Common myeloid progenitor, CD34-positive (primary cell): ENCODE data around the gene SLC1A2.
A peak's percentile ranks its signal among the peaks of the same experiment; 100 is the strongest.

Experiments used
- CTCF ChIA-PET: fragments of 350-600 bp; sonication (Branson Sonifier 250); formaldehyde crosslinking; loops from one replicate; lab custom pipeline; 2021; ENCODE audit warnings: antibody characterized with exemption; lab: Charles Lee
- POLR2A ChIA-PET: fragments of 350-600 bp; sonication (Branson Sonifier 250); formaldehyde crosslinking; loops from one replicate; lab custom pipeline; 2021; ENCODE audit warnings: antibody characterized with exemption; lab: Charles Lee
- DNase-seq, 3 donors: peaks; one replicate each; pipeline versions ENCODE4 v3.0.0 to v3.0.0-alpha.2; 2013
- H3K27ac ChIP-seq, 2 experiments: 1 replicate in 1 of 2; 2 replicates in 1 of 2; pipeline ENCODE4 v1.7.0; 2013; ENCODE audit warnings: inconsistent platforms in 2 of 2, low read length in 2 of 2, mild to moderate bottlenecking in 2 of 2, low read depth in 1 of 2, moderate library complexity in 1 of 2; ENCODE audit not compliant: severe bottlenecking in 2 of 2, insufficient read depth in 1 of 2, poor library complexity in 1 of 2
- H3K27me3 ChIP-seq, 5 experiments: replicated peaks in 2 of 5; 1 replicate in 3 of 5; 2 replicates in 2 of 5; pipeline versions ENCODE4 v1.6.1 to v1.7.0; 2013; ENCODE audit warnings: low read length in 4 of 5, mild to moderate bottlenecking in 2 of 5, moderate library complexity in 2 of 5, inconsistent platforms in 1 of 5; ENCODE audit not compliant: insufficient read depth in 5 of 5, control insufficient read depth in 4 of 5
- H3K36me3 ChIP-seq, 4 experiments: 1 replicate in 2 of 4; 2 replicates in 2 of 4; pipeline versions ENCODE4 v1.6.1 to v1.7.0; 2013; ENCODE audit warnings: low read length in 3 of 4, control low read depth in 1 of 4, mild to moderate bottlenecking in 1 of 4; ENCODE audit not compliant: control insufficient read depth in 4 of 4, insufficient read depth in 4 of 4
- H3K4me1 ChIP-seq, 4 experiments: 1 replicate in 3 of 4; 2 replicates in 1 of 4; pipeline versions ENCODE4 v1.6.1 to v1.7.1; 2013; ENCODE audit warnings: low read length in 3 of 4, mild to moderate bottlenecking in 3 of 4, control low read depth in 1 of 4, inconsistent platforms in 1 of 4, moderate library complexity in 1 of 4; ENCODE audit not compliant: control insufficient read depth in 4 of 4, insufficient read depth in 4 of 4; ENCODE audit errors: control extremely low read depth in 1 of 4
- H3K4me3 ChIP-seq, 7 experiments: 1 replicate in 4 of 7; 2 replicates in 3 of 7; pipeline versions ENCODE4 v1.5.1 to v1.7.0; 2013; ENCODE audit warnings: mild to moderate bottlenecking in 7 of 7, low read length in 6 of 7, moderate library complexity in 6 of 7, inconsistent platforms in 2 of 7, low read depth in 2 of 7, control low read depth in 1 of 7; ENCODE audit not compliant: insufficient read depth in 4 of 7, control insufficient read depth in 1 of 7; ENCODE audit errors: extremely low read depth in 1 of 7
- H3K9me3 ChIP-seq, 5 experiments: 1 replicate in 4 of 5; 2 replicates in 1 of 5; pipeline versions ENCODE4 v1.6.1 to v1.7.1; 2013; ENCODE audit warnings: low read length in 4 of 5, mild to moderate bottlenecking in 2 of 5, inconsistent platforms in 1 of 5, low read depth in 1 of 5, moderate library complexity in 1 of 5; ENCODE audit not compliant: control insufficient read depth in 4 of 5, insufficient read depth in 2 of 5; ENCODE audit errors: control extremely low read depth in 1 of 5
- WGBS: methylation state at CpG from one replicate; pipeline ENCODE4 v1.1.5; 2013; ENCODE audit not compliant: insufficient coverage; 5-methylcytosine and 5-hydroxymethylcytosine counted together

The SLC1A2 gene

DNA sequence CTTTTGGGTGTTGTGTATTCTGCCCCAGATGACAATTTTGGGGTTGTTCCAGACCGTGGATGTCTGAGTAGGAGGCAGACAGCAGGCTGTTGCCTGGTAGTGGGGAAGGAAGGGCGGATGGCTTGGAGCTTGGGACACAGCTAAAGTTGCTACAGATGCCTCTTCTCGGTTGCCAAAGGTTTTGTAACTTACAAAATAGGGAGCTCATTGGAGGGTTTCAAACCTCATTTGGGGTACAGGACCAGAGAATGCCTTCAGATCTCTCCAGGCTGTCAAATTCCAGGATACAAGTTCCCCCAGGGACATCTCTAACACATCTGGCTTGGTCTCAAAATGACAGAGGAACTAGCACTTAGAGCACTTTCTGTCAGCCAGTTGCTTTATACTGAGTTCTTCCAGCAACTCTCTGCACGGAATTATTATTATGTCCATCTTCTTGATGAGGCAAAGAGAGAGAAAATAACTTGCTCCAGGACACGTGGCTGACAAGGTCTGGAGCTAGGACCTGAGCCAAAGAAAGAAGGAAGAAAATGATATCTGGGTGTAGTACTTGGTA is 56.0 kb downstream of the SLC1A2 start:
- CTCF ChIA-PET = interaction anchor here (1.0 to 2.6 kb wide), 9 partner anchors 8 to 441 kb away, joined by 3 to 7 read pairs (median 4); no protein-coding TSS in a partner anchor
- Histone ChIP-seq H3K36me3 (no peaks in the 10 kb centered on the region), H3K27ac (no peak overlapping the region), H3K4me3 (no peak overlapping the region), H3K4me1 (no peaks in the 10 kb centered on the region), H3K27me3 (no peaks in the 10 kb centered on the region), H3K9me3 (no peaks in the 10 kb centered on the region)
- POLR2A ChIA-PET = no interaction called here
- no peak for DNase-seq
- 86% methylated on average over 5 of the region's 5 CpGs for WGBS

DNA sequence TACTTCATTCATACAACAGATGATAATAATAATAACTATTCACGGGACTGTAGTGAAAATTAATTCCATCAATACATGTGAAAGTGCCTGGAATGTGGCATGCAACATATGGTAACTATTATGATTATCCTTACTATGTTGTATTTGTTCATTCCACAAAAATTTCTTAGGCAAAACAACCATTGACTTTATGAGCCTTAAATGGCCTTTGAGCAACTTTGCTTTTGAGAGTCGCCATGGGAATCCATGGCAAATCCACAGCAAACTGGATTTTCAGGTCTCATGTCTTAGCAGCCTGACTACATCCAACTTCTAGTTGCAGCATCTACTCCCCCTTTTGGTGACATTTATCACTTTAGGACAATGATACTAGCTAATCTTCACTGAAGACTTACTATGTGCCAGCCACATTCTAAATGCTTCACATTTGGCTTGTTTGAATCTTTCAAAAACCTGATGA is 56.8 kb downstream of the SLC1A2 start:
- Histone ChIP-seq H3K27ac (no peak overlapping the region), H3K4me1 (no peaks in the 10 kb centered on the region), H3K4me3 (no peak overlapping the region), H3K9me3 (no peaks in the 10 kb centered on the region), H3K36me3 (no peaks in the 10 kb centered on the region), H3K27me3 (no peaks in the 10 kb centered on the region)
- DNase-seq = peak in 2 of 3 donors; percentile 11 to 21
- ChIA-PET POLR2A (no interaction called here), CTCF (interaction anchor here (1.0 to 2.6 kb wide), 6 partner anchors 9 to 440 kb away, joined by 3 to 7 read pairs (median 4); no protein-coding TSS in a partner anchor)
- 89% methylated on average over 1 of the region's 2 CpGs for WGBS

DNA sequence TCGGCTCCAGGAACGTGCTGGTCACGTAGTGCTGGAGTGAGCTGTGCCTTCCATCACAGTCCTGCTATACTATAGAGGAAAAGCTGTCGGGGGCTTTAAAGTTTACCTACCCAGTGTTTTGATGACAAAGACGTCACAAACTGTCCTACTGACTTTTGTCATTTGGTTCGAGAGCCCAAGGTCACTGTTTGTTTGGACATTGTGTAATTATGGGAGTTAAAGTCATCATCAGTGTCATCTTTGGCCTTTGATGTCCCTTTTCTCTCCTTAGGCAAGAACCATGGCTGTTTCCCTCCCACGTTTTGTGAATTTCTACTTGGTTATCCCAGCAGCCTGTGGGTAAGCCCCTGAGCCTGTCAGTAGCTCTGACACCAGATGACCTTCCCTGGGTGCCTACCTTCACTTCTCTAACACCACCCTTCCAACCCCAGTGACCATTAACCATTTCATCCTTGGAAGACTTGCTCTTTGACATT is 59.3 kb downstream of the SLC1A2 start:
- Histone ChIP-seq H3K4me3 (no peak overlapping the region), H3K27ac (no peak overlapping the region), H3K36me3 (no peaks in the 10 kb centered on the region), H3K9me3 (no peaks in the 10 kb centered on the region), H3K27me3 (no peaks in the 10 kb centered on the region), H3K4me1 (no peaks in the 10 kb centered on the region)
- ChIA-PET CTCF (interaction anchor here (1.1 to 1.7 kb wide), 4 partner anchors 11 to 435 kb away, joined by 3 to 4 read pairs (median 3); no protein-coding TSS in a partner anchor), POLR2A (no interaction called here)
- WGBS = 98% methylated on average over 7 of the region's 7 CpGs
- no peak for DNase-seq

DNA sequence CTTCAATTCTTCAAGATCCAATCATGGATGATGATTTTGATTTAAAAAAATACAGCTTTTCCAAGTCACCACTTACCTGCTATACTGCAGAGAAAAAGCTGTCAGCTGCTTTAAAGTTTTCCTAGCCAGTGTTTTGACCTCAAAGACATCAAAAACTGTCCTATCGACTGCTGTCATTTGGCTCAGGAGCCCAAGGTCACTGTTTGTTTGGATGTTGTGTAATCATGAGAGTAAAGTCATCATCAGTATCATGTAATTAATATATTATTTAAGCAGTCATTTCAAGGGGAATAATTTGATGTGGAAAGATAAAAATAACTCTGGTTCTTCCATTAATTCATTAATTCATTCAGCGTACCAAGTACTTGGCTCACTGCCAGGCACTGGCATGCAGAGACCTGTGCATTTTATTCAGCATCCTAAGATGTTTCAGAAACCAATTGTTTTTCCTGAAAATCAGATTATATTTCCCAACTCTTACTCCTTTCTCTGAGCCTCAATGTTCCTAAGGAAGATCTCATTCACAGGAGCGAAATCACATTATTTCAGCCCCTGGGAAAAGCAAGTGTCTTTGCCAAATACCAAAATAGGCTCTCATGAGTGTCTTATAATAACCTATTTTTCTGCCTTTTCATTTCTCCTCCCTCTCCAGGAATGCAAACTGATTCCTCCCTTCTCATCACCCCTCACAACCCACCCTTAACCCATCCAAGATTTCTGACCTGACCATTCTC is 59.9 kb downstream of the SLC1A2 start:
- no peaks in the 10 kb centered on the region for H3K36me3 ChIP-seq
- no peaks in the 10 kb centered on the region for H3K9me3 ChIP-seq
- H3K4me1 ChIP-seq = no peaks in the 10 kb centered on the region
- ChIA-PET POLR2A (interaction anchor here (0.6 kb wide), 1 partner anchor 284 kb away, joined by 3 read pairs; no protein-coding TSS in a partner anchor), CTCF (interaction anchor here (0.7 to 1.5 kb wide), 4 partner anchors 11 to 434 kb away, joined by 3 read pairs; no protein-coding TSS in a partner anchor)
- H3K27me3 ChIP-seq = no peaks in the 10 kb centered on the region
- DNase-seq = no peak
- H3K4me3 ChIP-seq = no peak overlapping the region
- 100% methylated on average over 2 of the region's 3 CpGs for WGBS
- no peak overlapping the region for H3K27ac ChIP-seq

DNA sequence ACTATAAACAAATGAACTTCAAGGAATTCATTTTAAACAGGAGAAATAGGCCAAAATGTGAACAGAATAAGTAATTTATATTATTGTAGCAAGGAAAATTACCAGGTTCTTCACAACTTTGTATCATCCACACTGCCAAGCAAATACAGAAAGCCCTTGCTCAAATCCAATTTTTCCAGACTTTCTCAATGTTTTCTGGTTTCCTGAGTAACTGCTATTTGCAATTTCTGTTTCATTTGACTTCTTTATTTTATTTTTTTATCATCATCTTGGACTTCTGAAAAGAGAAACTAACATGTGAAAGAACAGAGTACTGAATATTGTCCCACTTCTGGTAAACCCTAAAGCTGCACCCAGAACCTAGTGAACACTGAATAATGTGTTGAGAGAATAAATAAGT is 61.0 kb downstream of the SLC1A2 start:
- Histone ChIP-seq H3K27me3 (no peaks in the 10 kb centered on the region), H3K27ac (no peak overlapping the region), H3K9me3 (no peaks in the 10 kb centered on the region), H3K4me1 (no peaks in the 10 kb centered on the region), H3K36me3 (no peaks in the 10 kb centered on the region), H3K4me3 (no peak overlapping the region)
- POLR2A ChIA-PET = no interaction called here
- no peak for DNase-seq
- CTCF ChIA-PET = interaction anchor here (1.1 to 1.5 kb wide), 2 partner anchors 12 to 13 kb away, joined by 3 read pairs; no protein-coding TSS in a partner anchor

DNA sequence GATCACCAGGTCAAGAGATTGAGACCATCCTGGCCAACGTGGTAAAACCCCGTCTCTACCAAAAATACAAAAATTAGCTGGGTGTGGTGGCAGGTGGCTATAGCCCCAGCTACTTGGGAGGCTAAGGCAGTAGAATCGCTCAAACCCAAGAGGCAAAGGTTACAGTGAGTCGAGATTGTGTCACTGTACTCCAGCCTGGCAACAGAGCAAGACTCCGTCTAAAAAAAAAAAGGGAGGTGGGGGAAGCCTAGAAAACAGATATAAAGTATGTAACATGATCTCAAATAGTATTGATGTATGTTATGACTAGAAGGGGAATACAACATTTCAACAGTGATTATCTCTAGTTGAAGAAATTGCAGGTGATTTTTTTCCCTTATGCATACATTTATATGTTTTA is 61.4 kb downstream of the SLC1A2 start:
- Histone ChIP-seq H3K27me3 (no peaks in the 10 kb centered on the region), H3K27ac (no peak overlapping the region), H3K4me3 (no peak overlapping the region), H3K9me3 (no peaks in the 10 kb centered on the region), H3K36me3 (no peaks in the 10 kb centered on the region), H3K4me1 (no peaks in the 10 kb centered on the region)
- DNase-seq = no peak
- 89% methylated on average over 4 of the region's 5 CpGs for WGBS
- ChIA-PET CTCF (no interaction called here), POLR2A (no interaction called here)
